Epithelial cell of proximal tubule (primary cell): ENCODE measurements around the gene CEP63. TPM values are rescaled to one million over a fixed set of nuclear protein-coding genes. Genes with fewer than 3 reads are reported as not detected.

ENCODE experiments used
- DNase-seq: peaks from one replicate; pipeline ENCODE4 v3.0.0-alpha.2; 2011; ENCODE audit warnings: low read depth
- H3K4me3 ChIP-seq: 2 replicates; pipeline ENCODE4 v1.5.1; 2011; ENCODE audit warnings: low read depth, mild to moderate bottlenecking, low read length
- total RNA-seq: library from RNA; depleted of rRNA; stranded (reverse); fragments of >200 nt; gene quantifications from 2 replicates; pipeline ENCODE4 v1.2.3, GENCODE V29; 2015
- TF ChIP-seq, protein P1 (sequence below): conservative IDR thresholded peaks from 2 replicates; pipeline ENCODE4 v1.5.1; 2012; ENCODE audit warnings: low read depth, mild to moderate bottlenecking, low read length

Gene CEP63
- 10.3 and 21.4 TPM in 2 replicates for total RNA-seq

DNA sequence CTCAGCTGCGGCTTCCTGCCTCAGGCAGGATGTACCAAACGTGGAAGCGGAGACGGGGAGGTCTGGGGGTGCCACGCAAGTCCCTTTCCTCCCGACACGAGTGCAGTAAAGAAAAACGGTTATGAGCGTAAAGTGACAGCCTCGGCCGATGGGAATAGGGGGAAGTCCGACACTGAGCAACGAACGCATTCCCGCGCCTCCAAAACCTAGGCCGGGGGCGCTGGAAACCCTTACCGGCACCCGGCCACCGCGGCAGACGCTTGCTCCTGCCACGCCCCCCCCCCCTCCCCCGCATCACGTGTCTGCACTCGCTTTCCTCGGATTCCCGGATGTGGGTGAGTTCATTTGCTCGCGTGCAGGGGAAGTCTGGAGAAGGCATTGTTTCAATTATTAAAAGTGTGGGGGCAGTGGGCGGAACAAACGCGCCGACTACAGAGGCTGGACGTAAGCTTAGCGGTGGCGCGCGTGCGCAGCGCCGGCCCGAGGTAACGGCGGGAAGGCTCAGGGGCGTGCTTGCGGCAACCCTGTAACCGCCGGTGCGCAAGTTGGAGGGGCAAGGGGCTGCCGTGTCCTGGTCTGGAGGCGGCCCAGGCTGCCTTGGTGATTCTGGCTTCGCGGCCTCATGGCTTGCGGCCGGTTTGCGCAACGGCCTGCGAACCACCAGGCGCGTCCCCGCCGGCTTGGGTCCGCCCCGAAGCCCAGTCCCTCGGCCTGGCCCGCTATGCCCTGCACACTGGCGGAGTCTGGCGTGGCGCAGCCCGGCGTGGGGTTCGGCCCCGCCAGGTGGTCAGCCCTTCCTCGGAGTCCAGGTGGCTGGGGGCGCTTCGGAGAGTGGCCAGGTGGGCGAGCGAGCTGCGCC lies at the start of gene CEP63, which contains the start of gene ANAPC13:
CEP63 (plus strand) TSS at position 340 of the 859 bp plus-strand sequence. CDS start 9,264 bp downstream, outside the sequence.
ANAPC13 (minus strand) TSS at position 268 of the 859 bp plus-strand sequence. CDS start 3,081 bp downstream, outside the sequence.
- peak within 1 kb of the TSS; percentile 87 for H3K4me3 ChIP-seq
- peak; percentile 85 for DNase-seq
- TF ChIP-seq, protein P1, sequence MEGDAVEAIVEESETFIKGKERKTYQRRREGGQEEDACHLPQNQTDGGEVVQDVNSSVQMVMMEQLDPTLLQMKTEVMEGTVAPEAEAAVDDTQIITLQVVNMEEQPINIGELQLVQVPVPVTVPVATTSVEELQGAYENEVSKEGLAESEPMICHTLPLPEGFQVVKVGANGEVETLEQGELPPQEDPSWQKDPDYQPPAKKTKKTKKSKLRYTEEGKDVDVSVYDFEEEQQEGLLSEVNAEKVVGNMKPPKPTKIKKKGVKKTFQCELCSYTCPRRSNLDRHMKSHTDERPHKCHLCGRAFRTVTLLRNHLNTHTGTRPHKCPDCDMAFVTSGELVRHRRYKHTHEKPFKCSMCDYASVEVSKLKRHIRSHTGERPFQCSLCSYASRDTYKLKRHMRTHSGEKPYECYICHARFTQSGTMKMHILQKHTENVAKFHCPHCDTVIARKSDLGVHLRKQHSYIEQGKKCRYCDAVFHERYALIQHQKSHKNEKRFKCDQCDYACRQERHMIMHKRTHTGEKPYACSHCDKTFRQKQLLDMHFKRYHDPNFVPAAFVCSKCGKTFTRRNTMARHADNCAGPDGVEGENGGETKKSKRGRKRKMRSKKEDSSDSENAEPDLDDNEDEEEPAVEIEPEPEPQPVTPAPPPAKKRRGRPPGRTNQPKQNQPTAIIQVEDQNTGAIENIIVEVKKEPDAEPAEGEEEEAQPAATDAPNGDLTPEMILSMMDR = no peak

DNA sequence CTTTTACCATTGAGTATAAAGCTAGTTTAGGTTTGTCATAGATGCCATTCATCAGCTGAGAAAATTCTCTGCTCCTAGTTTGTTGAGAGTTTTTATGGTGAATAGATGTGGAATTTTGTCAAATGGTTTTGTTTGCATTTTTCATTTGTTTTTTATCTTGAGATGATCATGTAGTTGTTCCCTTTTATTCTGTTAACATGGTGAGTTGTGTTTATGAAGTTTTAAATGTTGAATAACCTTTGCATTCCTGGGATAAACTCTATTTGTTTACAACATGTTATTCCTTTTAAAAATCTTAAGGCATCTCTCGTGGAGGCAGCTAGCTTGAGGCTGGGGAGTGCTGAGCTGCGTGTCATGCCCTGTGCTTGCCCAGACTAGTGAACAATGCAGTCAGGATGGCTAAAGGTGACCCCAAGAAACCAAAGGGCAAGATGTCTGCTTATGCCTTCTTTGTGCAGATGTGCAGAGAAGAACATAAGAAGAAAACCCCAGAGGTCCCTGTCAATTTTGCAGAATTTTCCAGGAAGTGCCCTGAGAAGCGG lies 48.6 kb upstream of the CEP63 start:
- H3K4me3 ChIP-seq = no peak overlapping the region
- TF ChIP-seq, protein P1 = no peak
- DNase-seq = no peak

DNA sequence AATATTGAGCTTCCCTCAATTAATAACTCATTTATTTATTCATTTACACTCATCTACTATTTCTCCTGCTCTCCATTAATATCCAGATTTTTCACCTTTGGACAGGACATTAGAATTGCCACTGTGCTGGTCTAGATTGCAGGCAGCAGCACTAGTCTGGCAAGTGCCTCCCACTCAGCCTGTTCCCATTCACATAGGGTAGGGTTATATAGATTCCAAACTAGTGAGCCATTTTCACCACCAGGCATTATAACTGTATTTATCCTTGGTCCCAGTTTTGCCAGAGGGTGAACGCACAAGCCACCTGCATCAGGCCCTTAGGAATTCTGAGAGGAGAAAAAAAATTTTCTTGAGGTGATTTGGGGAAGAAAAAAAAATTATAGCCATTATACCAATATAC lies 44.5 kb upstream of the CEP63 start:
- H3K4me3 ChIP-seq = no peak overlapping the region
- DNase-seq = no peak
- TF ChIP-seq, protein P1 = no peak

DNA sequence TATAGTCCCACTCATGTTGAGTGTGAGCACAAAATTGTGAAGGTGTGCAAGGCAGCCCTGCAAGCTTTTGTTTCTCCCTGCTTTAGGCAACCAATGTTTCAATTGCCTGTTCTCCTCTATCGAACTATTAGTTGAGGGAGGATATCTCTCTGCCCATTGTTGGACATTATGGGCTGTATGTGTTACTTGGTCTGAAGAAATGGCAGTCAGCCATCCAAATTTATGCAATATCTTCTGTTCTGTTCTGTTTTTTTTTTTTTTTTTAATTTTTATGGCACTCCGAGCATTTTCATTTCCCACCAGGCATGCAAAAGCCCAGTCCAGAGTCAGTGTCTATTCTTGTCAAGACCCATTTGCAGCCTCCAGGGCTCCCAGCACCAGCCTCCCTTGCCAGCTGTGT lies 44.0 kb upstream of the CEP63 start:
- TF ChIP-seq, protein P1 = no peak
- DNase-seq = no peak
- no peak overlapping the region for H3K4me3 ChIP-seq

DNA sequence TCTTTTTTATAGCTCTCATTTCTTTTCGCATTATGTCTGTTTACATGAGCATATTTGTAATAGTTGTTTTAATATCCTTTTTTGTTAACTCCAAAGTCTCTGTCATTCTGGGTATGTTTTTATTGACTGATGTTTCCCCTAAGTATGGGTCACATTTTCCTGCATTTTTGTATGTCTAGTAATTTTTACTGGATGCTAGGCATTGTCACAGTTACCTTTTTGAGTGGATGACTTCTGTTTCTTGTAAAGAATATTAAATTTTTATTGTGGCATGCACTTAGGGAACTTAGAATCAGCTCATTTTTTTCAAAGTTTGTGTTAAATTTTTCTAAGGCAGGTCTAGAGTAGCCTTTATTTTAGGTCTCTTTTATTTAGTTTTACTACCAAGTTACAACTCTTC lies 40.8 kb upstream of the CEP63 start:
- TF ChIP-seq, protein P1 = no peak
- no peak for DNase-seq
- no peak overlapping the region for H3K4me3 ChIP-seq

DNA sequence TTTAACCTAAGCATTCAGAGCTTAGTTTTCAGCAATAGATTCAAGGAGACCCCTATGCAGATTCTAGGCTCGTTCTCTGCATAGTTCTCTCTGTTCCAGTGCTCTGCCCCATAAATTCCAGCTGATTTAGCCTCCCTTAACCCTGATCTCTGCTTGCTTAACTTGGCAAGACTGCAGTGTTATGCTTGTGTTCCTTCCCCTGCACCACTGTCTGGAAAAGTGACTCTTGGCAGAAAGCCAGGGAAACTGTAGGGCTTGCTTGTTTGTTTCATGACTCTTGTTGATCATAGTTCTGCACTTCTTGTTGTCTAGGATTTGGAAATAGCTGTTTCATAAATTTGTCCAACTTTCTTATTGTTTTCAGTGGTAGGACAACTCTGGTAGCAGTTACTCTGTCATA lies 40.2 kb upstream of the CEP63 start:
- peak; percentile 50 for DNase-seq
- TF ChIP-seq, protein P1 = no peak
- H3K4me3 ChIP-seq = no peak overlapping the region
